Thoracic aorta (tissue), 2 donors: ENCODE results near the gene GRM2. TPM values are rescaled to one million over a fixed set of nuclear protein-coding genes. Genes with fewer than 3 reads are reported as not detected.

Experiments
- ATAC-seq: fragments of 150-250 bp; one replicate; pipeline ENCODE4 v1.8.0; 2017; ENCODE audit warnings: low read depth; ENCODE audit not compliant: insufficient number of reproducible peaks, low FRiP score
- DNase-seq: peaks from one replicate; pipeline ENCODE4 v3.0.0-alpha.2; 2020; ENCODE audit warnings: low spot score
- H3K27ac ChIP-seq, 2 donors: fragments of 200-600 bp; sonication (generic); 1 replicate in 1 of 2; 2 replicates in 1 of 2; pipeline ENCODE4 v1.5.1; 2016; ENCODE audit warnings: mild to moderate bottlenecking in 2 of 2, moderate library complexity in 2 of 2
- H3K27me3 ChIP-seq: fragments of 200-600 bp; sonication (generic); replicated peaks from 2 replicates; pipeline ENCODE4 v1.6.0; 2016; ENCODE audit warnings: mild to moderate bottlenecking; ENCODE audit not compliant: insufficient read depth
- H3K36me3 ChIP-seq: fragments of 200-600 bp; sonication (generic); one replicate; pipeline ENCODE4 v1.5.1; 2016
- H3K4me1 ChIP-seq, 2 donors: fragments of 200-600 bp; sonication (generic); 1 replicate in 1 of 2; 2 replicates in 1 of 2; pipeline versions ENCODE4 v1.5.1 to v1.6.0; 2016; ENCODE audit warnings: low read depth in 2 of 2, mild to moderate bottlenecking in 1 of 2; ENCODE audit not compliant: control insufficient read depth in 1 of 2
- H3K4me3 ChIP-seq: fragments of 200-600 bp; sonication (generic); 2 replicates; pipeline ENCODE4 v1.5.1; 2016; ENCODE audit warnings: mild to moderate bottlenecking
- H3K9me3 ChIP-seq: fragments of 200-600 bp; sonication (generic); 2 replicates; pipeline ENCODE4 v1.5.1; 2016
- total RNA-seq, 2 donors: library from RNA; depleted of rRNA; stranded (reverse); fragments of >200 nt; gene quantifications; one replicate each; pipeline versions ENCODE4 v1.1.0 to v1.2.3, GENCODE V29; 2016
- TF ChIP-seq, protein P1 (sequence below): fragments of 200-600 bp; sonication (generic); IDR thresholded peaks from one replicate; pipeline ENCODE4 v1.5.1; 2019; ENCODE audit warnings: antibody characterized with exemption

Gene GRM2
- total RNA-seq, 2 donors from 2014 or later, result 0.49 to 0.54 TPM

DNA sequence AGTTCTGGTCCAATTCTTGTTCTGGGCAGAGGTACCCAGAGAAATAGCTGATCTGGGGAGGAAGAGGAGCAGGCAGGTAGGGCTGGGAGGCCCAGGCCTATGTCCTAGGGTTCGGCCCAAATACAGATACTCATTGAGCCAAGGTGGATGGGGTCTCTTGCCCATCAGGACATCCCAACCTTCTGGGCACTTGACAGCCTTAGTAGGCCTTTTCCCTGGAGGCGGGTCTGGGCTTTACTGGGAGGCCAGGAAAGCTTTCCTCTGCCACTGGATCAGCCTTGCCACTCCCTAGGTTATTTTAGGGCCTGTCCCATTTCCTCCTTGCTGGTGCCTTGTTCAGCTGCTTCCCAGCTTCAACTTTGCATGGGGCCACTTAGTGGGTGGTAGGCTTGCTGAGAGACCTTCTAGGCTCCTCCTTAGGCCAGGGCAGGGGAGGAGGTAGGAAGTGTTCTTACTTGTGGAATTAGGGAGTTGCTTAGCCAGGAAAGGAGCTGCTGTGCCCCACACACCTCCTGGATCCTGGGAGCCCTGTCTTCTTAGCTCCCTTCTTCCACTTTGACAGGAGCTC lies 26.1 kb upstream of the GRM2 start:
- Histone ChIP-seq H3K27me3 (no peaks in the 10 kb centered on the region), H3K9me3 (no peaks in the 10 kb centered on the region), H3K27ac (no peak overlapping the region), H3K4me3 (no peak overlapping the region), H3K36me3 (peaks cover 21% of the 10 kb centered on the region), H3K4me1 (peaks cover 3% of the 10 kb centered on the region in 2 donors)
- ATAC-seq, result no peak
- no peak for DNase-seq
- TF ChIP-seq, protein P1, sequence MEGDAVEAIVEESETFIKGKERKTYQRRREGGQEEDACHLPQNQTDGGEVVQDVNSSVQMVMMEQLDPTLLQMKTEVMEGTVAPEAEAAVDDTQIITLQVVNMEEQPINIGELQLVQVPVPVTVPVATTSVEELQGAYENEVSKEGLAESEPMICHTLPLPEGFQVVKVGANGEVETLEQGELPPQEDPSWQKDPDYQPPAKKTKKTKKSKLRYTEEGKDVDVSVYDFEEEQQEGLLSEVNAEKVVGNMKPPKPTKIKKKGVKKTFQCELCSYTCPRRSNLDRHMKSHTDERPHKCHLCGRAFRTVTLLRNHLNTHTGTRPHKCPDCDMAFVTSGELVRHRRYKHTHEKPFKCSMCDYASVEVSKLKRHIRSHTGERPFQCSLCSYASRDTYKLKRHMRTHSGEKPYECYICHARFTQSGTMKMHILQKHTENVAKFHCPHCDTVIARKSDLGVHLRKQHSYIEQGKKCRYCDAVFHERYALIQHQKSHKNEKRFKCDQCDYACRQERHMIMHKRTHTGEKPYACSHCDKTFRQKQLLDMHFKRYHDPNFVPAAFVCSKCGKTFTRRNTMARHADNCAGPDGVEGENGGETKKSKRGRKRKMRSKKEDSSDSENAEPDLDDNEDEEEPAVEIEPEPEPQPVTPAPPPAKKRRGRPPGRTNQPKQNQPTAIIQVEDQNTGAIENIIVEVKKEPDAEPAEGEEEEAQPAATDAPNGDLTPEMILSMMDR, result no peak

DNA sequence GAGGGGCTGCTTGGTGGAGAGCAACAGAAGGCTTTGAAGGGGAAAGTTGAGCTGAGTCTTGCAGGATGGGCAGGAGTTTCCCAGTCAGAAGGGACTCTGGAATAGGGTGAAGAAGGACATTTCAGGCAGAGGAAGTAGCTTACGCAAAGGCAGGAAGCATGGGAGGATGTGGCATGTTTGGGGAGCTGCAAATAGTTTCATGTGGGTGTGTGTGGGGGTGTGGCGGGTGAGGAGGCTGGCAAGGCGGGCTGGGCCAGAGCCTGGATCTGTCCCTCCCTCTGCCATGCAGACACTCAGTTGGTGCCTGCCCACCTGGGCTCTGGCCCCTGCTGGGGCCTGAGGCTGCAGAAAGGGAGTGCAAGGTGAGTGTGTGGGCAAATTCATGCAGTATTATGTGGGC lies 25.4 kb upstream of the GRM2 start:
- ATAC-seq (no peak), DNase-seq (no peak)
- Histone ChIP-seq H3K9me3 (no peaks in the 10 kb centered on the region), H3K4me3 (no peak overlapping the region), H3K27me3 (no peaks in the 10 kb centered on the region), H3K4me1 (peaks cover 9 to 10% of the 10 kb centered on the region in 2 donors), H3K27ac (no peak overlapping the region), H3K36me3 (peaks cover 23% of the 10 kb centered on the region)
- TF ChIP-seq, protein P1, result no peak

DNA sequence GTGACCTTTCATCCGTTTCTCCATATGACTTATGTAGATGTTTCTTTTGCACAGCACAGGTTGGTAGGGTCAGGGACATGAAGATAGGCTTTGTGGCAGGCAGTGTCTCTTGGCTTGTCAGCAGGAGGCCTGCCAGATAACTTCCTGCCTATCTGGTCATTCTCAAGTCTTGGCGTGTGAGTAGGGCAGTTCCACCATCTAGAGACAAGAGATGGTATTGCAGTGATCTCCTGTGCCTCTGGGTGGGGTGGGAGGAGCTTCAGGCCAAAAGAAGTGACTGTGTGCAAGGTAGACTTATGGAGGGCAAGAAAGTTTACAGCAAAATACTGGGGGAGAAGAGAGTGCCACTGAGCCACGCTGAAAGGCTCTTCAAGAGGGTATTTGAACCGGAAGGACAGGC lies 24.8 kb upstream of the GRM2 start:
- H3K27ac ChIP-seq, result no peak overlapping the region
- TF ChIP-seq, protein P1, result peak; percentile 57
- H3K27me3 ChIP-seq, result no peaks in the 10 kb centered on the region
- no peak overlapping the region for H3K4me3 ChIP-seq
- DNase-seq (no peak), ATAC-seq (no peak)
- H3K36me3 ChIP-seq, result peaks cover 23% of the 10 kb centered on the region
- peaks cover 12 to 16% of the 10 kb centered on the region in 2 donors for H3K4me1 ChIP-seq
- no peaks in the 10 kb centered on the region for H3K9me3 ChIP-seq

DNA sequence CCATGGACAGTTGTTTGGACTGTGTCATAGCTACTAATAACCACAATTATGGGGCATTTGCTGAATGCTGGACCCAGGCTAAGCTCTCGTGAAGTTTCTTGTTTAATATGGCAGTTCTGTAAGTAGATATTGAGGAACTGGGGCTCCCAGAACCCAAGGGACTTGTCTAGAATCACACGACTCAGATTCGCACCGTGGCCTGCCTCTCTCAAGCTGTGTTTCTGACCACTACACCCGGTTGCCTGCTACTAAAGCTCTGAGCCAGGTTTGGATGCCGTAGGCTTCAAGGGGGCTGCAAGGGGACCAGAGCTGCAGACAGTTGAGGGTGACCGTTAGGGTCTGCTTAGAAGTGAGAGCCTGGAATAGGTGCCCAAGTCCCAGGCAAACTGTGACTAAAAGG lies 24.3 kb upstream of the GRM2 start:
- H3K27ac ChIP-seq, result no peak overlapping the region
- H3K4me1 ChIP-seq, result peaks cover 12 to 20% of the 10 kb centered on the region in 2 donors
- TF ChIP-seq, protein P1, result no peak
- ATAC-seq (no peak), DNase-seq (no peak)
- H3K9me3 ChIP-seq, result no peaks in the 10 kb centered on the region
- peaks cover 23% of the 10 kb centered on the region for H3K36me3 ChIP-seq
- no peak overlapping the region for H3K4me3 ChIP-seq
- no peaks in the 10 kb centered on the region for H3K27me3 ChIP-seq

DNA sequence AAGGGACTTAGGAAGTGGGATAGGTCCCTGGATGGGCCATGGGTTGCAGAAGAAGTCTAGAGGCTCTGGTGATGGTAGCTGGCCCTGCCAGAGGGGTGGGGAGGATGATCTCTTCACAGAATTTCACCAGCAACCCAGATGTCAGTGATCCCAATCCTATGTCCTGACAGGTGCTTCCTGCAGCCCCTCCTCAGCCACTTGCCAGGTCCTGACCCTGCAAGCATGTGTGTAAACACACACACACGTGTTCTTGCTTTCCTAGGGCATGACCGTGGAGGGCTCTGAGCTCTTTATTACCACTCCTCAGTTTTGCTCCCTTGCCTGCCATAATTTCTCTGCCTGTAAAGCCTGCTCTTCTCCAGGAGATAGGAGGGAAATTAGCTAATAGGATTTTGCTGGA lies 23.3 kb upstream of the GRM2 start:
- Histone ChIP-seq H3K4me3 (no peak overlapping the region), H3K27me3 (no peaks in the 10 kb centered on the region), H3K27ac (no peak overlapping the region), H3K36me3 (peaks cover 23% of the 10 kb centered on the region), H3K4me1 (peaks cover 12 to 21% of the 10 kb centered on the region in 2 donors), H3K9me3 (no peaks in the 10 kb centered on the region)
- TF ChIP-seq, protein P1, result no peak
- DNase-seq, result no peak
- ATAC-seq, result no peak
